A673 (cell line): ENCODE data around the gene TELO2. TPM values are rescaled to one million over a fixed set of nuclear protein-coding genes. Genes with fewer than 3 reads are reported as not detected.

ENCODE experiments used
- BruUV-seq: library from RNA; stranded (reverse); fragments of 400-500 nt; replicated peaks from 2 replicates; lab custom pipeline; 2021; lab: Mats Ljungman, UMichigan
- CTCF ChIA-PET: fragments of 300-600 bp; sonication (Branson Sonifier 250); formaldehyde crosslinking; loops from one replicate; lab custom pipeline; 2022; ENCODE audit warnings: antibody characterized with exemption; lab: Charles Lee
- POLR2A ChIA-PET: fragments of 300-600 bp; sonication (Branson Sonifier 250); formaldehyde crosslinking; loops from one replicate; lab custom pipeline; 2022; ENCODE audit warnings: antibody characterized with exemption; ENCODE audit not compliant: low non-redundant PET; lab: Charles Lee
- DNase-seq: peaks from one replicate; pipeline ENCODE4 v3.0.0-alpha.2; 2015; ENCODE audit warnings: low spot score
- H3K27ac ChIP-seq: fragments of 200-600 bp; sonication (generic); 2 replicates; pipeline ENCODE4 v1.5.1; 2016; ENCODE audit warnings: mixed run types, low read depth, mild to moderate bottlenecking, mixed read lengths, antibody characterized with exemption, low read length; ENCODE audit not compliant: poor library complexity, severe bottlenecking
- H3K27me3 ChIP-seq: fragments of 200-600 bp; sonication (generic); replicated peaks from 2 replicates; pipeline ENCODE4 v1.6.1; 2017; ENCODE audit warnings: mixed run types, low read depth, mild to moderate bottlenecking, mixed read lengths, antibody characterized with exemption, low read length; ENCODE audit not compliant: insufficient read depth, poor library complexity
- H3K36me3 ChIP-seq: fragments of 200-600 bp; sonication (generic); 2 replicates; pipeline ENCODE4 v1.6.1; 2016; ENCODE audit warnings: mixed run types, mild to moderate bottlenecking, mixed read lengths, antibody characterized with exemption, low read length; ENCODE audit not compliant: insufficient read depth, poor library complexity, severe bottlenecking
- H3K4me1 ChIP-seq: fragments of 200-600 bp; sonication (generic); 2 replicates; pipeline ENCODE4 v1.6.1; 2017; ENCODE audit warnings: mixed run types, mild to moderate bottlenecking, mixed read lengths, antibody characterized with exemption, low read length; ENCODE audit not compliant: insufficient read depth, poor library complexity, severe bottlenecking
- H3K4me3 ChIP-seq: fragments of 200-600 bp; sonication (generic); 2 replicates; pipeline ENCODE4 v1.5.1; 2016; ENCODE audit warnings: low read depth, mixed run types, mild to moderate bottlenecking, mixed read lengths, low read length; ENCODE audit not compliant: poor library complexity, severe bottlenecking
- H3K9me3 ChIP-seq: fragments of 200-600 bp; sonication (generic); 2 replicates; pipeline ENCODE4 v1.6.1; 2016; ENCODE audit warnings: mixed run types, low read depth, mild to moderate bottlenecking, mixed read lengths, antibody characterized with exemption, low read length; ENCODE audit not compliant: poor library complexity, severe bottlenecking
- EZH2 ChIP-seq: fragments of 200-600 bp; sonication (generic); IDR thresholded peaks from 2 replicates; pipeline ENCODE4 v1.6.1; 2017; ENCODE audit warnings: borderline replicate concordance, low read depth, mild to moderate bottlenecking, mixed read lengths, antibody characterized with exemption, low read length; ENCODE audit not compliant: poor library complexity, severe bottlenecking
- intact Hi-C: fragments of 100-400 bp; cut with micrococcal nuclease; formaldehyde crosslinking; loops from one replicate; pipeline ENCODE4 v1.10.0; 2022; ENCODE audit not compliant: unreplicated experiment
- total RNA-seq: library from RNA; stranded (reverse); gene quantifications from 2 replicates; pipeline ENCODE4 v1.2.3, GENCODE V29; 2021
- TF ChIP-seq, protein P1 (sequence below): fragments of 300-800, 200-600 bp; sonication (generic); conservative IDR thresholded peaks from 2 replicates; pipeline ENCODE4 v1.5.1; 2017; ENCODE audit warnings: low read depth, mild to moderate bottlenecking, antibody characterized with exemption, low read length, moderate library complexity, mixed read lengths

TELO2 gene
- total RNA-seq, 1 experiment from 2014 or later, result 67.0 TPM

DNA sequence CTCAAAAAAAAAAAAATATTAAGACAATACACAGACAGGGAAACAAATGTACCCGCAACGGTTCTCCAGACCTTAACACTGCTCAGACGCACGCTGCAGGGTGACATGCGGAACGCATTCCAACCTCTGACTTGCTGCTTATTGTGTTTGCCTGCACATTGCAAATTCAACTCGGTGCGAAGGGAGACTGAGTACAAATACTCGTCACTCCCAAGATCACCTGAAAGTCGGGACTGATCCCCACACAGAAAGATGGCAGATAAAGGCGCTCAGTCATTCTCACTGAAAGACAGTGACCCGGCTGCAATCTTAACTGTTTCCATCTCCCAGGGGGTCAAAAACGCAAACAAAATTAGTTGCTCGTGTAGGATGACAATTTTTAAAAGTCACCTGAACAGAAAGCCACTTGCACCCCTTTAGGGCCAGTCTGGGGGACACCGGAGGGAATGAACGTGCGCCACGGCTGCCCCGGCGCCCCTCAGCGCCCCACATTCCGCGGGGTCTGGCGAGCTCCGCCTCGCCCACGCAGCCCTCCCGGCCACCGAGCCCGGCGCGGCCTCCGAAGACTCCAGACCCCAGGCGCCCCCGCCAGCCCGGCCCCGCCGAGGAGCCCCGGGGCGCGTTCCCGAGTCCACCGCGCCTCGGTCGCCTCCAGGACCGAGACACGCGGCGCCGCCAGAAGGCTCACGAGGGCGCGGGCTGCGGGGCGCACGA, 18.9 kb upstream of the TELO2 start:
- Histone ChIP-seq H3K4me1 (peaks cover 11% of the 10 kb centered on the region), H3K9me3 (no peaks in the 10 kb centered on the region), H3K27me3 (no peaks in the 10 kb centered on the region), H3K27ac (peak overlapping the region; percentile 96), H3K36me3 (no peaks in the 10 kb centered on the region), H3K4me3 (peak overlapping the region; percentile 85)
- TF ChIP-seq, protein P1, sequence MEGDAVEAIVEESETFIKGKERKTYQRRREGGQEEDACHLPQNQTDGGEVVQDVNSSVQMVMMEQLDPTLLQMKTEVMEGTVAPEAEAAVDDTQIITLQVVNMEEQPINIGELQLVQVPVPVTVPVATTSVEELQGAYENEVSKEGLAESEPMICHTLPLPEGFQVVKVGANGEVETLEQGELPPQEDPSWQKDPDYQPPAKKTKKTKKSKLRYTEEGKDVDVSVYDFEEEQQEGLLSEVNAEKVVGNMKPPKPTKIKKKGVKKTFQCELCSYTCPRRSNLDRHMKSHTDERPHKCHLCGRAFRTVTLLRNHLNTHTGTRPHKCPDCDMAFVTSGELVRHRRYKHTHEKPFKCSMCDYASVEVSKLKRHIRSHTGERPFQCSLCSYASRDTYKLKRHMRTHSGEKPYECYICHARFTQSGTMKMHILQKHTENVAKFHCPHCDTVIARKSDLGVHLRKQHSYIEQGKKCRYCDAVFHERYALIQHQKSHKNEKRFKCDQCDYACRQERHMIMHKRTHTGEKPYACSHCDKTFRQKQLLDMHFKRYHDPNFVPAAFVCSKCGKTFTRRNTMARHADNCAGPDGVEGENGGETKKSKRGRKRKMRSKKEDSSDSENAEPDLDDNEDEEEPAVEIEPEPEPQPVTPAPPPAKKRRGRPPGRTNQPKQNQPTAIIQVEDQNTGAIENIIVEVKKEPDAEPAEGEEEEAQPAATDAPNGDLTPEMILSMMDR, result no peak
- TF ChIP-seq EZH2, result no peak
- intact Hi-C loops, result no loop called here
- ChIA-PET POLR2A (no interaction called here), CTCF (interaction anchor here (0.7 kb wide), 1 partner anchor 138 kb away, joined by 4 read pairs; no protein-coding TSS in a partner anchor)
- TSS peak; percentile 56 for BruUV-seq
- DNase-seq, result no peak

DNA sequence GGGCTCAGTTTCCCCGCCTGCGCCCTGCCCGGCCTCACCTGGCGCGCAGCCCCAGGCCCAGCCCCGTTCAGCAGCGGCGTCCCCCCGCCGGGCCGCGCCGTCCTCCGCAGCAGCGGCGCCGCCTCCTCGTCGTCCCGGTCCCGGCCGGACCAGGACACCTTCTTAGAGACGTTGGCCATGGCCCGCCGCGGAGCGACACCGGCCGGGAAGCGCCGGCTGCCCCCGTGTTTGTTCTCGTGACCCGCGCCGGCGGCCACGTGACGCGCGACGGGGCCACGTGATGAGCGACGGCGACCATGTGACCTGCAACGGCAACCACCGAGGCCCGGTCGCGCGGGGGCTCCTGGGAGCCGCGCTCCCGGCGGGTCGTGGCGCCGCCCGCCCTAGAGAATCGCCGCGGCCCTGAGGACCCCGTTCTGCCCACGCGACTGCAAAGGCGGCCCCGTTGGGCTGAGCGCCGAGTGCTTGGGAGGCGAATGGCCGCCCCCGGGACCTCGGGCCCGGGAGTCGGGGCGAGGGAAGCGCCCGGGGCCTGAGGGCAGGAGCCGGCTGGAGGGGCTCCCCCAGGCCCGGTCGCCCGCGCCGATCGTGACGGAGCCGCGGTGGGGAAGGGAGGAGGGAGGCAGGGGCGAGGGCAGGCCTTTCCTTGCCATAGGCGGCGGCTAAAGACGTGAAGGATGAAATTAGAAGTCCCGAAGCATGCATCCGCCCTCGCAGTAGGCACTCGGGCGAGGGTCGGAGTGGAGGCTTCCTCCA, 18.2 kb upstream of the TELO2 start, which contains the start of gene CLCN7:
CLCN7 (minus strand) TSS at position 233 of the 756 bp plus-strand sequence; CDS start at position 179, 54 bp downstream.
- peak within 1 kb of the TSS; percentile 96 for H3K27ac ChIP-seq
- intact Hi-C loops, result no loop called here
- H3K36me3 ChIP-seq, result no peaks in the 10 kb centered on the region
- BruUV-seq, result no TSS peak
- no peak for TF ChIP-seq EZH2
- TF ChIP-seq, protein P1, result no peak
- CTCF ChIA-PET, result no interaction called here
- H3K27me3 ChIP-seq, result no peaks in the 10 kb centered on the region
- H3K9me3 ChIP-seq, result no peaks in the 10 kb centered on the region
- POLR2A ChIA-PET, result no interaction called here
- peaks cover 11% of the 10 kb centered on the region for H3K4me1 ChIP-seq
- DNase-seq, result peak; percentile 89
- peak within 1 kb of the TSS; percentile 85 for H3K4me3 ChIP-seq

DNA sequence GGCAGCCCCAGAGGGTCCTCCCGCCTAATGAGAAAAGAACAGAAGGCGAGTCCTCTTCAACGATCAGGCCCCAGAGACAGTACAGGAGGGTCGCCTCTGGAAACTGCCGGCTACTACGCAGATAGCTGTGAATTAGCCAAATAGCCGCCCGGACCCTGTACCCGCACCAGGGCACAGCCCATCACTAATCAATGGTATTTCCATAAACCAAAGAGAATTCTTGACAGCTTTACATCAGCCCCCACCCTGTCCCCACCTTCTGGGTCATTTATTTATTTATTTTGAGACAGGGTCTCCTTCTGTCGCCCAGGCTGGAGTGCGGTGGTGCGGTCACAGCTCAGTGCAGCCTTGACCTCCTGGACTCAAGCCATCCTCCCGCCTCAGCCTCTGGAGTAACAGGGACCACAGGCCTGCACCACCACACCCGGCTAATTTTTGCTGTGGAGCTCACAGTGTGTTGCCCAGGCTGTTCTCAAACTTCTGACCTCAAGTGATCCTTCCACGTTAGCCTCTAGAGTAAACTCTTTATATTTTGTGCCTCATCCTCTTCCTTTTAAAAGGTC, 17.5 kb upstream of the TELO2 start:
- Histone ChIP-seq H3K4me1 (peaks cover 11% of the 10 kb centered on the region), H3K9me3 (no peaks in the 10 kb centered on the region), H3K27ac (peak overlapping the region; percentile 96), H3K36me3 (no peaks in the 10 kb centered on the region), H3K4me3 (peak overlapping the region; percentile 85), H3K27me3 (no peaks in the 10 kb centered on the region)
- BruUV-seq, result TSS peak; percentile 71
- no peak for DNase-seq
- intact Hi-C loops, result no loop called here
- ChIA-PET POLR2A (no interaction called here), CTCF (no interaction called here)
- TF ChIP-seq, protein P1, result no peak
- TF ChIP-seq EZH2, result no peak
